ENCODE results near the gene REV3L. TPM values are rescaled to one million over a fixed set of nuclear protein-coding genes. Genes with fewer than 3 reads are reported as not detected.

The REV3L gene
- total and polyA plus RNA-seq, 9 of the 15 experiments (the other 6 are each of a cell fraction or from before 2014, with no cell fraction given): 5.5 to 24.4 (median 14.4) TPM

- Histone ChIP-seq H3K4me3 (no peak overlapping the region; the same call in 1 of the 2 replicates), H3K79me2 (ENCODE audit: control insufficient read depth, insufficient read depth, low read length) (peaks cover 33% of the 10 kb centered on the region), H3K9ac (ENCODE audit: insufficient read depth in 1 of 2, low read depth in 2 of 2, low read length in 2 of 2) (peak overlapping the region; percentile 3 to 16; a peak in 2 of 4 replicates), H3K4me1 (replicated peaks in 1 of 2; ENCODE audit: control insufficient read depth in 2 of 2, insufficient read depth in 2 of 2, low read length in 2 of 2) (peaks cover 9 to 16% of the 10 kb centered on the region in 2 experiments; a peak in 4 of 5 replicates), H3K4me2 (ENCODE audit: insufficient read depth, low read length) (peak overlapping the region; percentile 56), H3K9me1 (ENCODE audit: control insufficient read depth, insufficient read depth, low read length) (no peaks in the 10 kb centered on the region), H3K27ac (ENCODE audit: extremely low read depth, low read depth, low read length) (no peak overlapping the region), H3K9me3 (replicated peaks; ENCODE audit: control insufficient read depth, insufficient read depth, low read depth, low read length) (no peaks in the 10 kb centered on the region), H4K20me1 (replicated peaks; ENCODE audit: control insufficient read depth, insufficient read depth, low read length) (no peaks in the 10 kb centered on the region), H3K36me3 (ENCODE audit: control insufficient read depth, insufficient read depth, low read length) (peaks cover 6% of the 10 kb centered on the region), H3K27me3 (ENCODE audit: control insufficient read depth in 2 of 2, insufficient read depth in 2 of 2, low read length in 2 of 2) (no peaks in the 10 kb centered on the region), H2AFZ (ENCODE audit: low read depth, low read length) (peak overlapping the region; percentile 88)
- BruUV-seq (replicated peaks): no TSS peak
- in situ Hi-C loops (cut with MboI): loop anchor here (25.0 kb wide), 1 partner anchor 379 kb away; no protein-coding TSS in a partner anchor
- ChIA-PET POLR2A (interaction anchor here (0.6 to 2.0 kb wide), 8 partner anchors 9 to 384 kb away, joined by 3 to 19 read pairs (median 6); partner anchors contain the start of gene REV3L), CTCF (ENCODE audit: low intra/inter-chr PET ratio) (interaction anchor here (0.6 to 1.8 kb wide), 3 partner anchors 220 to 384 kb away, joined by 4 to 14 read pairs (median 4); no protein-coding TSS in a partner anchor)
- 17% methylated on average over 18 of the region's 18 CpGs for WGBS (ENCODE audit: insufficient coverage, low coverage, missing lambda C conversion rate)
- no peak for DNase-seq (ENCODE audit: extremely low read depth in 1 of 4, low spot score in 3 of 4)
- intact Hi-C loops (cut with micrococcal nuclease): loop anchor here (1.0 to 5.0 kb wide), 6 partner anchors 201 to 785 kb away; no protein-coding TSS in a partner anchor
- no peak for ATAC-seq
- FAIRE-seq: no peak
- TF ChIP-seq RBM25 (IDR thresholded peaks at IDR 0.05; ENCODE audit: low read depth, low read length, severe bottlenecking) (peak; percentile 82), FOXK2 (conservative IDR thresholded peaks at IDR 0.05 in 1 of 2, IDR thresholded peaks at IDR 0.05 in 1 of 2; ENCODE audit: low read depth in 2 of 2) (peak in 1 of 2 experiments; percentile 93; a peak in 1 of 4 replicates), TCF7L2 (IDR thresholded peaks at IDR 0.05; ENCODE audit: low read depth, low read length) (peak; percentile 79; the same call in 1 of the 2 replicates), ARID3B (CRISPR knock-in tag; IDR thresholded peaks at IDR 0.05; ENCODE audit: borderline replicate concordance) (no peak), PRPF4 (IDR thresholded peaks at IDR 0.05; ENCODE audit: insufficient read depth, low read depth, low read length, poor library complexity, severe bottlenecking) (no peak), MAFG (tag; conservative IDR thresholded peaks at IDR 0.05) (no peak), IRF2 (CRISPR knock-in tag; IDR thresholded peaks at IDR 0.05) (no peak), STAT5B (CRISPR knock-in tag; IDR thresholded peaks at IDR 0.05) (no peak), MBD1 (CRISPR knock-in tag; IDR thresholded peaks at IDR 0.05) (peak; percentile 92), MECOM (CRISPR knock-in tag; IDR thresholded peaks at IDR 0.05) (0 out of 2 replicates have a peak, but pooled peaks have one; percentile 26)
- TF ChIP-seq, protein P1, sequence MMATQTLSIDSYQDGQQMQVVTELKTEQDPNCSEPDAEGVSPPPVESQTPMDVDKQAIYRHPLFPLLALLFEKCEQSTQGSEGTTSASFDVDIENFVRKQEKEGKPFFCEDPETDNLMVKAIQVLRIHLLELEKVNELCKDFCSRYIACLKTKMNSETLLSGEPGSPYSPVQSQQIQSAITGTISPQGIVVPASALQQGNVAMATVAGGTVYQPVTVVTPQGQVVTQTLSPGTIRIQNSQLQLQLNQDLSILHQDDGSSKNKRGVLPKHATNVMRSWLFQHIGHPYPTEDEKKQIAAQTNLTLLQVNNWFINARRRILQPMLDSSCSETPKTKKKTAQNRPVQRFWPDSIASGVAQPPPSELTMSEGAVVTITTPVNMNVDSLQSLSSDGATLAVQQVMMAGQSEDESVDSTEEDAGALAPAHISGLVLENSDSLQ (IDR thresholded peaks at IDR 0.05): no peak
- TF ChIP-seq, protein P2, sequence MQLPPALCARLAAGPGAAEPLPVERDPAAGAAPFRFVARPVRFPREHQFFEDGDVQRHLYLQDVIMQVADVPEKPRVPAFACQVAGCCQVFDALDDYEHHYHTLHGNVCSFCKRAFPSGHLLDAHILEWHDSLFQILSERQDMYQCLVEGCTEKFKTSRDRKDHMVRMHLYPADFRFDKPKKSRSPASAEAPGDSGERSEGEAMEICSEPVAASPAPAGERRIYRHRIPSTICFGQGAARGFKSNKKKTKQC (CRISPR knock-in tag; IDR thresholded peaks at IDR 0.05): no peak
- TF ChIP-seq, protein P3, sequence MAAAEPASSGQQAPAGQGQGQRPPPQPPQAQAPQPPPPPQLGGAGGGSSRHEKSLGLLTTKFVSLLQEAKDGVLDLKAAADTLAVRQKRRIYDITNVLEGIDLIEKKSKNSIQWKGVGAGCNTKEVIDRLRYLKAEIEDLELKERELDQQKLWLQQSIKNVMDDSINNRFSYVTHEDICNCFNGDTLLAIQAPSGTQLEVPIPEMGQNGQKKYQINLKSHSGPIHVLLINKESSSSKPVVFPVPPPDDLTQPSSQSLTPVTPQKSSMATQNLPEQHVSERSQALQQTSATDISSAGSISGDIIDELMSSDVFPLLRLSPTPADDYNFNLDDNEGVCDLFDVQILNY (CRISPR knock-in tag; IDR thresholded peaks at IDR 0.05): no peak
Measured at GRCh38 chr6:111258615-111259088, 224.4 kb downstream of the REV3L start.
